ENCODE measurements around the gene FHAD1. TPM values are rescaled to one million over a fixed set of nuclear protein-coding genes. Genes with fewer than 3 reads are reported as not detected.

The FHAD1 gene
- total RNA-seq, 4 donors from 2014 or later = 0.95 to 1.7 TPM; not detected in 2

- peak overlapping the region; percentile 85 to 95 (median 89) for H3K27ac ChIP-seq
Observed at GRCh38 chr1:15410223-15410883, 163.3 kb downstream of the FHAD1 start.

DNA sequence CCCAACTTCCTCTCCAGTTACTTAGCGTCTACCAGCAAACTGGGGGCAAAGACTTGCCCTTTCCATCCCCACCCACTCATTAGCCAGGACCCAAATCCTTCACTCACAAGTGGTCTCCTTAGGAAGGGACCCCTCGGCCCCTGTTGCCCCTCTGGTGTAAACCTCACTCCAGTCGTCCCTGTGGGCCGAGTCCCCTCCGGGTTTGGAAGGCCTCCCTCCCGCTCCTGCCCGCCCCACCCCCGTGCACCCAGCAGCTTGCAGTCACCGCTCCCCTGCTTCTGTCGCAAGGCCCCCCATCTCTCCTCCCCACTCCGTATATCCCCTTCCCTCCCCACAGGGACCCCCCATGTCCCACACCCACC, 163.8 kb downstream of the FHAD1 start:
- H3K27ac ChIP-seq = peak overlapping the region; percentile 85 to 95 (median 89)
- TF ChIP-seq POLR2A (IDR thresholded peaks at IDR 0.05) (no peak), CTCF (IDR thresholded peaks at IDR 0.05) (no peak)

More at GRCh38 chr1:15410223-15410883, 163.3 kb downstream of the FHAD1 start:
- peak in 1 of 3 donors; percentile 62 for DNase-seq
- no peaks in the 10 kb centered on the region for H3K9me3 ChIP-seq
- H3K36me3 ChIP-seq = peaks cover 0 to 13% (median 0%) of the 10 kb centered on the region in 3 donors
- no peak for TF ChIP-seq CTCF (IDR thresholded peaks at IDR 0.05)
- no peak for TF ChIP-seq POLR2A (IDR thresholded peaks at IDR 0.05)
- H3K27me3 ChIP-seq = no peaks in the 10 kb centered on the region
- peaks cover 5 to 45% (median 23%) of the 10 kb centered on the region in 4 donors for H3K4me1 ChIP-seq
- peak overlapping the region; percentile 88 to 100 (median 98) for H3K4me3 ChIP-seq

GRCh38 chr1:15411593-15412137, 164.6 kb downstream of the FHAD1 start:
- Histone ChIP-seq H3K27me3 (no peaks in the 10 kb centered on the region), H3K4me1 (peaks cover 8 to 58% (median 36%) of the 10 kb centered on the region in 4 donors), H3K27ac (peak overlapping the region; percentile 85 to 95 (median 89)), H3K9me3 (no peaks in the 10 kb centered on the region), H3K4me3 (peak overlapping the region; percentile 88 to 100 (median 98)), H3K36me3 (peaks cover 0 to 18% (median 0%) of the 10 kb centered on the region in 3 donors)
- TF ChIP-seq CTCF (IDR thresholded peaks at IDR 0.05) (no peak), POLR2A (IDR thresholded peaks at IDR 0.05) (no peak)
- peak; percentile 67 to 88 (median 87) for DNase-seq

More for the DNA sequence above, 163.8 kb downstream of the FHAD1 start:
- peak overlapping the region; percentile 88 to 100 (median 98) for H3K4me3 ChIP-seq
- H3K9me3 ChIP-seq = no peaks in the 10 kb centered on the region
- peaks cover 0 to 18% (median 0%) of the 10 kb centered on the region in 3 donors for H3K36me3 ChIP-seq
- DNase-seq = peak in 1 of 3 donors; percentile 67
- H3K4me1 ChIP-seq = peaks cover 8 to 50% (median 28%) of the 10 kb centered on the region in 4 donors
- no peaks in the 10 kb centered on the region for H3K27me3 ChIP-seq

GRCh38 chr1:15412175-15412800, 165.3 kb downstream of the FHAD1 start:
- peaks cover 0 to 18% (median 0%) of the 10 kb centered on the region in 3 donors for H3K36me3 ChIP-seq
- TF ChIP-seq POLR2A (IDR thresholded peaks at IDR 0.05) = peak in 1 of 2 donors; percentile 33
- TF ChIP-seq CTCF (IDR thresholded peaks at IDR 0.05) = peak in 1 of 6 experiments; percentile 11
- H3K4me3 ChIP-seq = peak overlapping the region; percentile 88 to 100 (median 98)
- peak overlapping the region; percentile 85 to 95 (median 89) for H3K27ac ChIP-seq
- H3K4me1 ChIP-seq = peaks cover 8 to 64% (median 42%) of the 10 kb centered on the region in 4 donors
- H3K9me3 ChIP-seq = no peaks in the 10 kb centered on the region
- DNase-seq = peak in 2 of 3 donors; percentile 65 to 69
- no peaks in the 10 kb centered on the region for H3K27me3 ChIP-seq

DNA sequence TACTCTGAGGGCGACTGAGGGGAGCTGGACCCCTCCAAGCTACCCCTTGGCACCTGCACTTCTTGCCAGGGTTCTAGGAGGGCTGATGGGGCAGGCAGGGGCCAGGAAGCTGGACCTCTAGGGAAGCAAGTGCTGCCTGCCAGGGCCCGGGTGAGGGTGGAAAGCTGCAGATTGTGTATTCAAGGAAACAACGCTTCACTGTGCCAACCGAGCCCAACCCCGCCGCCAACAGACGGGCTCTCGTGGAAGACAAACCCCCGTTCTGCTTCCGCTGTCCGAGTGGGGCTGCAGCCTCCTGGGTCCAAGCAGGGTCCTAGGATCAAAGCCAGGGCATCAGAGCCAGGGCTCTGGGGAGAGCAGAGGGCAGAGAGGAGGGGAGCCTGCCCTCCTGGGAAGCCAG, 165.8 kb downstream of the FHAD1 start:
- H3K4me3 ChIP-seq = peak overlapping the region in 2 of 4 donors; percentile 88 to 97
- peak in 1 of 2 donors; percentile 25 for TF ChIP-seq POLR2A (IDR thresholded peaks at IDR 0.05)
- TF ChIP-seq CTCF (IDR thresholded peaks at IDR 0.05) = no peak
- peak in 2 of 3 donors; percentile 66 to 70 for DNase-seq
- no peaks in the 10 kb centered on the region for H3K27me3 ChIP-seq
- peaks cover 13 to 70% (median 46%) of the 10 kb centered on the region in 4 donors for H3K4me1 ChIP-seq
- H3K9me3 ChIP-seq = no peaks in the 10 kb centered on the region
- H3K36me3 ChIP-seq = peaks cover 0 to 18% (median 0%) of the 10 kb centered on the region in 3 donors
- peak overlapping the region; percentile 85 to 95 (median 89) for H3K27ac ChIP-seq

Measured in Peyer's patch (tissue), 4 donors.